CD8-positive, alpha-beta memory T cell (primary cell): ENCODE data around the gene C2orf81. TPM values are rescaled to one million over a fixed set of nuclear protein-coding genes. Genes with fewer than 3 reads are reported as not detected.

Experiments
- CTCF ChIA-PET: fragments of 350-600 bp; sonication (Branson Sonifier 250); formaldehyde crosslinking; loops from one replicate; lab custom pipeline; 2021; ENCODE audit warnings: antibody characterized with exemption; lab: Charles Lee
- POLR2A ChIA-PET: fragments of 350-600 bp; sonication (Branson Sonifier 250); formaldehyde crosslinking; loops from one replicate; lab custom pipeline; 2021; ENCODE audit warnings: antibody characterized with exemption; lab: Charles Lee
- DNase-seq, 5 donors: peaks; one replicate each; pipeline versions ENCODE4 v3.0.0 to v3.0.0-alpha.2; 2020 to 2022; ENCODE audit warnings: mixed read lengths in 1 of 5
- H3K27ac ChIP-seq: one replicate; pipeline ENCODE4 v1.7.0; 2013; ENCODE audit warnings: low read depth, mild to moderate bottlenecking, low read length, moderate library complexity
- H3K27me3 ChIP-seq: 2 replicates; pipeline ENCODE4 v1.7.0; 2013; ENCODE audit warnings: low read length, mild to moderate bottlenecking; ENCODE audit not compliant: insufficient read depth, poor library complexity, severe bottlenecking
- H3K36me3 ChIP-seq: 2 replicates; pipeline ENCODE4 v1.7.0; 2013; ENCODE audit warnings: mild to moderate bottlenecking, low read length, moderate library complexity; ENCODE audit not compliant: insufficient read depth
- H3K4me1 ChIP-seq: 2 replicates; pipeline ENCODE4 v1.7.0; 2013; ENCODE audit warnings: mild to moderate bottlenecking, low read length, moderate library complexity; ENCODE audit not compliant: insufficient read depth
- H3K4me3 ChIP-seq: 2 replicates; pipeline ENCODE4 v1.7.0; 2013; ENCODE audit warnings: mild to moderate bottlenecking, low read length
- H3K9me3 ChIP-seq: 2 replicates; pipeline ENCODE4 v1.7.0; 2013; ENCODE audit warnings: mild to moderate bottlenecking, low read length
- H3K27ac Mint-ChIP-seq, 8 donors: one replicate each; pipeline ENCODE4 v1.8.0; 2020 to 2021; ENCODE audit warnings: mixed read lengths in 8 of 8, mild to moderate bottlenecking in 6 of 8, inconsistent platforms in 3 of 8, moderate library complexity in 3 of 8
- H3K27me3 Mint-ChIP-seq, 2 donors: one replicate each; pipeline ENCODE4 v1.8.0; 2020 to 2021; ENCODE audit warnings: mixed read lengths in 2 of 2, mild to moderate bottlenecking in 1 of 2, moderate library complexity in 1 of 2
- H3K36me3 Mint-ChIP-seq, 3 donors: one replicate each; pipeline ENCODE4 v1.8.0; 2020 to 2021; ENCODE audit warnings: mixed read lengths in 3 of 3, inconsistent platforms in 1 of 3, mild to moderate bottlenecking in 1 of 3
- H3K4me1 Mint-ChIP-seq, 3 donors: one replicate each; pipeline ENCODE4 v1.8.0; 2020 to 2021; ENCODE audit warnings: mixed read lengths in 3 of 3, inconsistent platforms in 1 of 3, mild to moderate bottlenecking in 1 of 3
- H3K4me3 Mint-ChIP-seq, 7 donors: one replicate each; pipeline ENCODE4 v1.8.0; 2020 to 2021; ENCODE audit warnings: mixed read lengths in 7 of 7, mild to moderate bottlenecking in 6 of 7, moderate library complexity in 4 of 7, inconsistent platforms in 2 of 7
- H3K9me3 Mint-ChIP-seq, 5 donors: one replicate each; pipeline ENCODE4 v1.8.0; 2020 to 2022; ENCODE audit warnings: mixed read lengths in 5 of 5, mild to moderate bottlenecking in 3 of 5, moderate library complexity in 2 of 5, inconsistent platforms in 1 of 5
- polyA plus RNA-seq: library from polyadenylated mRNA; unstranded; fragments of 300-500 nt; fragmentation: Illumina TruSeq; gene quantifications from one replicate; pipeline ENCODE4 v1.2.3, GENCODE V29; 2021
- total RNA-seq, 2 experiments: library from RNA; stranded (reverse); gene quantifications; one replicate each; pipeline ENCODE4 v1.2.3, GENCODE V29; 2021

C2orf81 gene
- total and polyA plus RNA-seq, 3 experiments from 2014 or later: 2.6 to 3.2 (median 2.7) TPM

DNA sequence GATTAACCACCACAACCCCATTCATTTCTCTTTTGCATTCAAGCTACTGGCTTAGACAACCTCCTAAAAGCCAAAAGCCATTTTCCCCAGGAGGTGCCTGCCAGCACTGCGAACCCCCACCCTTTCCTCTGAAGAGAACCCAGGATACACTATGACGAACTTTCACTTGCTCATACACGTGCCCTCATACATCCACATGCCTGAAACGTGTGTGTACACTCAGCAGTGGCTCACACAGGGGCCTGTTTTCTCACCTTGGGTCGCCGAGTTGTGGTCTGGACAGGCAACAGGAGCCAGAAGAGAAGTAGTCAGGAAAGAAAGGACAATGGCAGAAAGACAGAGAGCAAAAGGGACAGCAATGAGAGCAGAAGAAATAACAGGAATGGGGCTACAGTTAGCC lies 48.7 kb downstream of the C2orf81 start:
- no peak overlapping the region for H3K27ac ChIP-seq
- H3K4me1 ChIP-seq: no peaks in the 10 kb centered on the region
- H3K4me3 ChIP-seq: no peak overlapping the region
- Mint-ChIP-seq H3K4me3 (no peak overlapping the region), H3K27ac (peak overlapping the region in 3 of 8 donors; percentile 1 to 38 (median 1)), H3K4me1 (peaks cover 9 to 18% (median 12%) of the 10 kb centered on the region in 3 donors), H3K27me3 (peaks cover 0 to 1% of the 10 kb centered on the region in 2 donors), H3K9me3 (no peaks in the 10 kb centered on the region), H3K36me3 (peaks cover 20 to 90% (median 31%) of the 10 kb centered on the region in 3 donors)
- H3K9me3 ChIP-seq: no peaks in the 10 kb centered on the region
- ChIA-PET POLR2A (no interaction called here), CTCF (no interaction called here)
- peaks cover 36% of the 10 kb centered on the region for H3K36me3 ChIP-seq
- H3K27me3 ChIP-seq: no peaks in the 10 kb centered on the region
- no peak for DNase-seq

GRCh38 chr2:74371421-74371820 lies 50.0 kb downstream of the C2orf81 start:
- Mint-ChIP-seq H3K4me1 (peaks cover 5 to 10% (median 6%) of the 10 kb centered on the region in 3 donors), H3K9me3 (no peaks in the 10 kb centered on the region), H3K36me3 (peaks cover 20 to 90% (median 37%) of the 10 kb centered on the region in 3 donors), H3K27ac (no peak overlapping the region), H3K4me3 (no peak overlapping the region), H3K27me3 (peaks cover 0 to 1% of the 10 kb centered on the region in 2 donors)
- no peaks in the 10 kb centered on the region for H3K27me3 ChIP-seq
- H3K27ac ChIP-seq: no peak overlapping the region
- ChIA-PET CTCF (no interaction called here), POLR2A (interaction anchor here (0.5 kb wide), 1 partner anchor 20 kb away, joined by 5 read pairs; no protein-coding TSS in a partner anchor)
- no peak for DNase-seq
- no peaks in the 10 kb centered on the region for H3K9me3 ChIP-seq
- H3K4me3 ChIP-seq: no peak overlapping the region
- H3K4me1 ChIP-seq: no peaks in the 10 kb centered on the region
- peaks cover 42% of the 10 kb centered on the region for H3K36me3 ChIP-seq

DNA sequence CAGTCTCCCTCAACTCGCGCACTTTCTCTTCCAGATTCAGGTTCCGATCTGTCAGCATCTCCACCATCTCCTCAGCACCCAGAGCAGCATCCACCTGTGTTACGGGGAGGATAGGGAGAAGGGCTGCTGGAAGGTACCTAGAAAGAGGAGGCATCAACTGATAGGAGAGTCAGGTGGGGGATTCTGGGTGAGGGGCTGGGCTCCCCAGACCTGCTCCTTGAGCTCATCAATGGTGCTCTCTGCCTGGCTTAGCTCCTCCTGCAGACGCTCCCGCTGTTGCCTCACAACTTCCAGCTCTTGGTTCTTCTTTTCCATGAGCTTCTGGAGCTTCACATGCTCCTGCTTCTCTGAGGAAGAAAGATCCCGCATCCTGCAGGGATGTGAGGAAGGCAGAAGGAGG lies 51.4 kb downstream of the C2orf81 start:
- Mint-ChIP-seq H3K4me3 (no peak overlapping the region), H3K4me1 (peaks cover 0 to 4% (median 1%) of the 10 kb centered on the region in 3 donors), H3K27ac (no peak overlapping the region), H3K27me3 (peaks cover 0 to 1% of the 10 kb centered on the region in 2 donors), H3K36me3 (peaks cover 13 to 90% (median 41%) of the 10 kb centered on the region in 3 donors), H3K9me3 (no peaks in the 10 kb centered on the region)
- POLR2A ChIA-PET: no interaction called here
- no peaks in the 10 kb centered on the region for H3K4me1 ChIP-seq
- H3K4me3 ChIP-seq: no peak overlapping the region
- H3K27ac ChIP-seq: no peak overlapping the region
- H3K36me3 ChIP-seq: peaks cover 51% of the 10 kb centered on the region
- H3K9me3 ChIP-seq: no peaks in the 10 kb centered on the region
- DNase-seq: no peak
- CTCF ChIA-PET: interaction anchor here (1.2 to 1.9 kb wide), 2 partner anchors 35 to 120 kb away, joined by 5 to 6 read pairs; no protein-coding TSS in a partner anchor
- no peaks in the 10 kb centered on the region for H3K27me3 ChIP-seq

- ChIA-PET POLR2A (no interaction called here), CTCF (no interaction called here)
- no peaks in the 10 kb centered on the region for H3K9me3 Mint-ChIP-seq
- Histone ChIP-seq H3K36me3 (peaks cover 59% of the 10 kb centered on the region), H3K4me3 (no peak overlapping the region), H3K27ac (no peak overlapping the region), H3K4me1 (no peaks in the 10 kb centered on the region), H3K9me3 (no peaks in the 10 kb centered on the region), H3K27me3 (no peaks in the 10 kb centered on the region)
- H3K4me1 Mint-ChIP-seq: no peaks in the 10 kb centered on the region
- peaks cover 13 to 97% (median 47%) of the 10 kb centered on the region in 3 donors for H3K36me3 Mint-ChIP-seq
- peaks cover 0 to 1% of the 10 kb centered on the region in 2 donors for H3K27me3 Mint-ChIP-seq
- DNase-seq: no peak
- H3K27ac Mint-ChIP-seq: peak overlapping the region in 1 of 8 donors; percentile 44
- no peak overlapping the region for H3K4me3 Mint-ChIP-seq
These were observed 52.9 kb downstream of the C2orf81 start for GRCh38 chr2:74368499-74368898.

DNA sequence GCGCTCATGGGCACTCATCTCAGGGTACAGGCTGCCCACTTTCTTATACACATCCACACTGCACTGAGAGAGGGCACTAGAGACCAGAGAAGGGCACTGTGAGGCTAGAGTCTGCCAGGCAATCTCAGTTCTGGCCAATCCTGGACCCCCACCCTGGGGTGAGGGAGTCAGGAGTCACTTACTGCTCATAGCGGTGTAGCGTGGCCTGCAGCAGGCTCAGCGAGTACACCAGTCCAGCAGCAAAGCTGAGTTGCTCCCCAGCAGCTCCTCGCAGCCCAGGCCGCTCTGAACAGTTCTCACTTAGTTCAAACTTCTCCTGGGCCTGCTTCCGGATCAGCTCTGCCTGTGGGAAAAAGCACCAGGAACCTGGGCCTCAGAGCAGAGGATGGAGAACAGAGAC lies 53.6 kb downstream of the C2orf81 start:
- Histone ChIP-seq H3K27me3 (no peaks in the 10 kb centered on the region), H3K4me3 (no peak overlapping the region), H3K27ac (no peak overlapping the region), H3K4me1 (no peaks in the 10 kb centered on the region), H3K9me3 (no peaks in the 10 kb centered on the region), H3K36me3 (peaks cover 66% of the 10 kb centered on the region)
- H3K27ac Mint-ChIP-seq: peak overlapping the region in 2 of 8 donors; percentile 37 to 70
- no peak overlapping the region for H3K4me3 Mint-ChIP-seq
- no peak for DNase-seq
- no peaks in the 10 kb centered on the region for H3K9me3 Mint-ChIP-seq
- H3K4me1 Mint-ChIP-seq: no peaks in the 10 kb centered on the region
- ChIA-PET CTCF (no interaction called here), POLR2A (no interaction called here)
- H3K36me3 Mint-ChIP-seq: peaks cover 14 to 99% (median 48%) of the 10 kb centered on the region in 3 donors
- peaks cover 0 to 1% of the 10 kb centered on the region in 2 donors for H3K27me3 Mint-ChIP-seq

- POLR2A ChIA-PET: no interaction called here
- H3K4me3 ChIP-seq: no peak overlapping the region
- peaks cover 68% of the 10 kb centered on the region for H3K36me3 ChIP-seq
- H3K27me3 Mint-ChIP-seq: peaks cover 0 to 1% of the 10 kb centered on the region in 2 donors
- H3K4me1 Mint-ChIP-seq: no peaks in the 10 kb centered on the region
- CTCF ChIA-PET: no interaction called here
- H3K27ac Mint-ChIP-seq: peak overlapping the region in 1 of 8 donors; percentile 56
- H3K27ac ChIP-seq: no peak overlapping the region
- H3K9me3 ChIP-seq: no peaks in the 10 kb centered on the region
- no peak for DNase-seq
- H3K36me3 Mint-ChIP-seq: peaks cover 20 to 99% (median 57%) of the 10 kb centered on the region in 3 donors
- no peaks in the 10 kb centered on the region for H3K4me1 ChIP-seq
- no peaks in the 10 kb centered on the region for H3K9me3 Mint-ChIP-seq
- no peaks in the 10 kb centered on the region for H3K27me3 ChIP-seq
- no peak overlapping the region for H3K4me3 Mint-ChIP-seq
These were observed 55.4 kb downstream of the C2orf81 start for GRCh38 chr2:74366036-74366435.

- Mint-ChIP-seq H3K4me3 (no peak overlapping the region), H3K4me1 (no peaks in the 10 kb centered on the region), H3K9me3 (no peaks in the 10 kb centered on the region), H3K27me3 (no peaks in the 10 kb centered on the region), H3K36me3 (peaks cover 13 to 99% (median 58%) of the 10 kb centered on the region in 3 donors), H3K27ac (peak overlapping the region in 2 of 8 donors; percentile 56 to 64)
- Histone ChIP-seq H3K36me3 (peaks cover 63% of the 10 kb centered on the region), H3K27me3 (no peaks in the 10 kb centered on the region), H3K4me1 (no peaks in the 10 kb centered on the region), H3K4me3 (no peak overlapping the region), H3K9me3 (no peaks in the 10 kb centered on the region), H3K27ac (no peak overlapping the region)
- ChIA-PET CTCF (no interaction called here), POLR2A (no interaction called here)
- DNase-seq: no peak
These were observed 56.6 kb downstream of the C2orf81 start for GRCh38 chr2:74364533-74365505.
